NCI-H510A treated with DMSO at 0.1 percent for 48 hours (cell line): Measurements from ENCODE around the gene VGLL2.
A peak's percentile ranks its signal among the peaks of the same experiment; 100 is the strongest.
"Not testable (repeated sequence)": the region's sequence is repeated elsewhere in the genome, so short reads cannot be mapped to it uniquely, and the experiment has no call there.

Experiments
- DNase-seq: peaks from one replicate; lab custom pipeline; 2025; lab: John Stamatoyannopoulos, UW

Gene VGLL2, protein sequence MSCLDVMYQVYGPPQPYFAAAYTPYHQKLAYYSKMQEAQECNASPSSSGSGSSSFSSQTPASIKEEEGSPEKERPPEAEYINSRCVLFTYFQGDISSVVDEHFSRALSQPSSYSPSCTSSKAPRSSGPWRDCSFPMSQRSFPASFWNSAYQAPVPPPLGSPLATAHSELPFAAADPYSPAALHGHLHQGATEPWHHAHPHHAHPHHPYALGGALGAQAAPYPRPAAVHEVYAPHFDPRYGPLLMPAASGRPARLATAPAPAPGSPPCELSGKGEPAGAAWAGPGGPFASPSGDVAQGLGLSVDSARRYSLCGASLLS

DNA sequence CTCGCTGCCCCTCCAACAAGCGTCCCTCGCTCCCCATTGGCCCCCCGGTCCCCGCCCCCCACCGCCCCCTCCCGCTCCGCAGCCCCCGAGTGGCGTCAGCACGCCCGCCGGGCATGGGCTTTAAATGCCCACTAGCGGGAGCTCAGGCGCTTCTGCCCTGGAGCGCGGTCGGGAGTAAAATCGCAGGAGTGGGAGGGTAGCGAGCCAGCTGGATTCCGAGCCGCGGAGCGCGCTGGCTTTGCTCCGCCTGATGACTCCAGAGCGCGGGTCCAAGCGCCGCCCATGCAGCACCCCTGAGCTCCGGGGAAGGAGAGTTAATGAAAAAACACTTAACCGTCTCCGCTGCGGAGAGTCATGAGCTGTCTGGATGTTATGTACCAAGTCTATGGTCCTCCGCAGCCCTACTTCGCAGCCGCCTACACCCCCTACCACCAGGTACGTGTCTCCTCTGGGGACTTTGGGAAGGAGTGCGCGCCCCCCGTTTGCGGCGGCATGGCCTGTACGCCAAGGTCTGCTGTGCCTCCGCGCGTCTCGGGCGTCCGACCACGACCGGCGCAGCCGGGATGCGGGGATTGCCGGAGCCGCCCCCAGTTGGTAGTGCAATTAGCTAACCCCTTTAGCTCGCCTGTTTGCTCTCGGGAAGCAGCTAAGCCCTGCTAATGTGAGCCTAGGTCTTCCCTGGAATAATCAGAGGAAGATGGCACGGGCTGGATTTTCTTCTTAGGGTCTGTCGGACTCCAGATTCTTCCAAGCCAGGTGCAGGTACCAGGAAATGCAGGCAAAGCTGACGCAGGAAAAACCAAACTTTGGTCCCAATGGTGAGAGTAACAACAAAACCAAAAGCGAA is at the start of gene VGLL2:
TSS of gene VGLL2 (plus strand) at position 149 of the 847 bp plus-strand sequence. CDS start at position 355, 206 bp downstream.
- DNase-seq = peak; percentile 9

DNA sequence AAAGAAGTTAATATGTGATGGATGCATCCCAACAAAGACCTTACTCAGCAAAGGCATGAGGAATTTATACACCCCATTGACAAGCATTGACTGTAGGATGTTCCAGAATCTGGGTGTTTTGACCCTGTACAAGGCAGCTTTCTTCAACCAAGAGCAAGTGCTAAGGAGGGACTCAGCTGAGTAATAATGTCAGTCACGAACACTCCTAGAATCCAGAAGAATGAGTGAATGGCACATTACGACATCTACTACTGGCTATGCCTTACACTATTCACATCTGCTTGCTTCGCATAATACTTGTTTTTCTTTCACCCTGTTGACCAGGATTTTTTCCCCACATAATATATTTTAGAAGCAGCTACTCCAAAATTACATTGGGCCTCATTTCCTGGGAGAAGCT is 42.5 kb upstream of the VGLL2 start:
- DNase-seq = no peak

GRCh38 chr6:117226778-117227177 is 38.6 kb upstream of the VGLL2 start:
- no peak for DNase-seq

DNA sequence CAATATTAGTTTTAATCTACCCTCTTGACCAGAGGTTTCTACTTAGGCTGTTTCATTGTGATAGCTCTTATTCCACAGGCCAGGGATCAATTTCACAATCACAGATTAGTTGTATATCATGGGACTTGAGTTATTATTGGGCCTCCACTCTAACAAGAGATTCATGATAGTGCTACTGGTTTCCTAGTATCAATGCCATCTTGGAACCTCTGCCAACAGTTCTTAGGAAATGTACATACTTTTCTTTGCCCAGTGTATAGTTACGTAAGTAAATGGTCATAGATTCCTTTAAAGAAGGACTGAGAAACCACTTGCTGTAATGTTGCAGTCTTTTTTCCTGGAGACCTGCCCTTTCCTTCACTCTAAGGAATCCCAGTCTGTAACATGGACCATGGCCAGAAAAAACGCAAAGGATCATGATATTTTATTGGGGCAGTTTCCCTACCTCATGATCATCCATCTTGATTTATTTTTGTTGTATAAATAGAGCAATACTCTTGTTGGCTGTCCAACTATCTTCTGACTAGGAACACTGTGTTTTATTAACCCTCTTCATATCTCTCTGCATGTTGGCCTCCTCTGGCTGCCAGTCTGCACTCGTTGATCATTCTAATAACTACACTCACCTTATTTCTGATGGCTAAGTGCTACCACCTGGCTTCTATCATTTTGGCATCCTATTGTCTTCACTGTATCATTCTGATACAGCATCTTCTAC is 38.0 kb upstream of the VGLL2 start:
- DNase-seq = no peak

GRCh38 chr6:117228202-117228601 is 37.2 kb upstream of the VGLL2 start:
- no peak for DNase-seq

DNA sequence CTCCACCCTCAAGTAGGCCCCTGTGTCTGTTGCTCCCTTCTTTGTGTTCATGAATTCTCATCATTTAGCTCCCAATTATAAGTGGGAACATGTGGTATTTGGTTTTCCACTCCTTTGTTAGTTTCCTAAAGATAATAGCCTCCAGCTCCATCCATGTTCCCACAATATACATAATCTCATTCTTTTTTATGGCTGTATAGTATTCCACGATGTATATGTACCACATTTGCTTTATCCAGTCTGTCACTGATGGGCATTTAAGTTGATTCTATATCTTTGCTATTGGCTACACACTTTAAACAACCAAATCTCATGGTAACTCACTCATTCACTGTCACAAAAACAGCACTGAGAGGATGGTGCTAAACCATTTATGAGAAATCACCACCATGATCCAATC is 35.5 kb upstream of the VGLL2 start:
- DNase-seq = no peak

DNA sequence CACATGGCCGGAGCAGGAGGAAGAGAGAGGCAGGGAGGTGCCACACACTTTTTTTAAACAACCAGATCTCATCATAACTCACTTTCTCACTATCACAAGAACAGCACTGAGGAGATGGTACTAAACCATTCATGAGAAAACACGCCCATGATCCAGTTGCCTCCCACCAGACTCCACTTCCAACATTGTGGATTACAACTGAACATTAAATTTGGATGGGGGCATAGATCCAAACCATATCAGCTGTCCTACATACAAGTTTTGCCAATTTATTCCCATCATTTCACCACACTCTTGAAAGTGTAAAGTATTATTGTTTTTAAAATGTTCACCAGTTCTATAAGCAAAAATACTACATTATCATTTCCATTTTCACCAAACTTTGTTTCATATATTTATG is 33.9 kb upstream of the VGLL2 start:
- DNase-seq = no peak

- no peak for DNase-seq
Observed at GRCh38 chr6:117232196-117232595, 33.2 kb upstream of the VGLL2 start.

- no peak for DNase-seq
Observed at GRCh38 chr6:117233145-117233544, 32.2 kb upstream of the VGLL2 start.

DNA sequence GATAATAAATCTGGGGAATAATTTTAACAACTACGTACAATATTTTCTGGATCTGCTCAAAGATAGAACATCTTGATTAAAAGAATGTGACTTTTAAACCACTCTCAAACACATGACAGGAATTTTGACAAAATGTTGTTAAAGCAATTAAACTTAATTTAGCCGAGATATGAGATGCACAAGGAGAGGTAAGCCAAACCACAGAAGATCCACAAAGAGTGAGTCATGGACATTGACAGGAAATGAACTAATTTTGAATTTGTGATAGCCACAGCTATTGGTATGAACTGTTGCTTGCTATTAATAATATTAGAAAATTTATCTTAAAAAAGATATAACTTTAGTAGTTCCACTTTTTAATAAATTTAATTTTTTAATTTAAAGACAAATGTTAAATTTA is 27.8 kb upstream of the VGLL2 start:
- DNase-seq = no peak

DNA sequence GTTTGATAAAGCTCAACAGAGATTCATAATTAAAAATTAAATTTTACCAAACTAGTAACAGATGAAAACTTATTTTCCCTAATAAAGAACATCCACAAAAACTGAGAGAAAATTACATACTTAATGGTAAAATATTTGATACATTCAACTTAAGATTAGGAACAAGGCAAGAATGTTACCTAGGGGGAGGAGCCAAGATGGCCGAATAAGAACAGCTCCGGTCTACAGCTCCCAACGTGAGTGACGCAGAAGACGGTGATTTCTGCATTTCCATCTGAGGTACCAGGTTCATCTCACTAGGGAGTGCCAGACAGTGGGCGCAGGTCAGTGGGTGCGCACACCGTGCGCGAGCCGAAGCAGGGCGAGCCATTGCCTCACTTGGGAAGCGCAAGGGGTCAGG is 20.8 kb upstream of the VGLL2 start:
- DNase-seq = not testable (repeated sequence)

- not testable (repeated sequence) for DNase-seq
Observed at GRCh38 chr6:117244979-117245378, 20.4 kb upstream of the VGLL2 start.

GRCh38 chr6:117253785-117254184 is 11.6 kb upstream of the VGLL2 start:
- no peak for DNase-seq

- DNase-seq = no peak
Observed at GRCh38 chr6:117262799-117263198, 2.6 kb upstream of the VGLL2 start.

DNA sequence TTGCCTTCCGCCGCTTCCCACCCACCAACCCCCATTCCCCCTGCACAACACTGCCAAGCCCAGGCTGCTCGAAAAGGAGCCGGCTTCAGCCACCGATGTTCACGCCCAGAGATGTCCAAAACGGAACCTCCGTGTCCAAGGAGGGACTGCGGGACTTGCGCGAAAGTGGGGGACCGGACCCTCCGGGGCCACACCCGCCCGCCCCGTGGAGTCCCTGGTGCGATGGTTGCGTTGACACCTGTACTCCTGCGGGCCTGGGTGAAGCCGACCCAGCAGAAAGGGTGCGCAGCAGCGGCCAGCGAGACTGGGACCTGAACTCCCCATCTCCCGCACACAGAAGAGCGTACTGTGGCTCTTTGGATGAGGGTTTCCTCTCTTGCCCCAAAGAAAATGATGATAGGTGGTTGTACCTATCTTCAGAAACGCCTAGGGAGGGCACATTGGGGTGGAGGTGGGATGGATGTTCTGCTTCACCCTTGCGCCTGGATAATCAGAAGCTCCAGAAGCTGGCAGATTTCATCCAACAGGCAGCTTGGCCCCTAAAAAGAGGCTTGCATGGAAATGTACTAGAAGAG is 1.9 kb upstream of the VGLL2 start:
- no peak for DNase-seq

GRCh38 chr6:117264369-117264691 is 1.0 kb upstream of the VGLL2 start:
- DNase-seq = no peak

GRCh38 chr6:117264692-117265409 is 507 bp upstream of the VGLL2 start:
- DNase-seq = no peak

GRCh38 chr6:117266257-117267053 is 1.1 kb downstream of the VGLL2 start:
- DNase-seq = no peak

DNA sequence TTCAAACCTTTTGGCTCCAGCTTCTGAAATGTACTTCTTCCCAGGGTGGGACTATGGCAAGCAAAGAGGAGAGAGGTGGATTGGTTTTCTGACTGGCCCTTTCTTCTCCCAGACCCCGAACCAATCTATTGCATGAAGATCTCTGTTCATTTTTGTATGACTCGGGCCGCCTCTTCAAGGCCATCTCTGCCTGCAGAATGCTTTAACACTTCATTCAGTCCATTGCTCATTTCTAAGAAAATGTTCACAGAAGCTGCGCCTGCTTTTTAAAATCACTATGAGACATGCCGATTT is 1.6 kb downstream of the VGLL2 start:
- DNase-seq = no peak

DNA sequence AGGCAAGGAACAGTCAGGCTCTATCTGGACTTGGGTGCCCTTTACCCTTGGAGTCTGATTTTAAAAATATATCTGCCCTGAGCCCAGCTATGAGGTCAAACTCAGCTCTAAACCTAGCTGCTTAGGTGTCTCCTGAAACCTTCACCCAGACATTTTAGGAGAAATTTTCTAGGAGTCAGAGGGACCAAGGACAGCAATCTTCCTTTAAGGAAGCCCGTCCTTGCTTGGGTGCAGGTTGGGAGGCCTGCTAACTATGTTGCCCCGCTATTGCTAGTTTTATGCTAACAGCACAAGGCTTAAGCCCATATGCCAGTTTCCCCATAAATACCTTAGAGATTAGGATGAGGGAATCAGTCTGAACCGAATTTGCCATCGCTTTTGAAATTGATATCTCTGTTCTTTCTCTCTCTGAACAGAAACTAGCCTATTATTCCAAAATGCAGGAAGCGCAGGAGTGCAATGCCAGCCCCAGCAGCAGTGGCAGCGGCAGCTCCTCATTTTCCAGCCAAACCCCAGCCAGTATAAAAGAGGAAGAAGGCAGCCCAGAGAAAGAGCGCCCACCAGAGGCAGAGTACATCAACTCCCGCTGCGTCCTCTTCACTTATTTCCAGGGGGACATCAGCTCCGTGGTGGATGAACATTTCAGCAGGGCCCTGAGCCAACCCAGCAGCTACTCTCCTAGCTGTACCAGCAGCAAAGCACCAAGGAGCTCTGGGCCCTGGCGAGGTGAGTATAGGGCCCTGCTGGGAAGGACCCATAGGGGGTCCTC is 2.6 kb downstream of the VGLL2 start:
- DNase-seq = no peak
